Measurements from ENCODE around the gene SHQ1.

SHQ1 gene

DNA sequence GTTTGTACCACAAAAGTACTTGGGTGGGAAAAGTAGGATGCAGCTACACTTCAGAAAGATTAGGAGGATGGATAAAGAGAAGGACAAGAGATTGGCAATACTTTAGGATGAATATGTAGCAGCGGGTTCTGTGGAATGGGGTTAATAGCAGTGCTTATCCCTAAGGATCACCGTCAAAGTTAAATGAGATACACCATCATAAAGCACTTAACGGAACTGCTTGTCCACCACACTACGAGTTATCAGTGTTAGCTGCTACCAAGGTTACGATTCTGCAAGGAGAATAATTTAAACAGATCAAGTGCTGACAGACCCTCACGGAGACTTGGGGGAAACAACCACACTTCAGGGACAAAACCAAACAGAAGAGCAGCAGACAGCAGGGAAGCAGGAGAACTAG, 963 bp downstream of the SHQ1 start:
- DNase-seq = no peak

DNA sequence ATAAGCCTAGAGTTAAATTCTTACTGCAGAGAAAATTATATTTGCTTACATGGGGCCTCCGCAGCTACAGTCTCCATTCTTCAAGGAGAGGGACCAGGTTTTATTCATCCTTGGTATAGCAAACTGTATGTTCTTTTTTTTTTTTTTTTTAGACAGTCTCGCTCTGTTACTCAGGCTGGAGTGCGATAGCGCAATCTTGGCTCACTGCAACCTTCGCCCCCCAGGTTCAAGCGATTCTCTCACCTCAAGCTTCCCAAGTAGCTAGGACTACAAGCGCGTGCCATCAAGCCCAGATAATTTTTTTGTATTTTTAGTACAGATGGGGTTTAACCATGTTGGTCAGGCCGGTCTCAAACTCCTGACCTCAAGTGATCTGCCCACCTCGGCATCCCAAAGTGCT, 2.1 kb downstream of the SHQ1 start:
- DNase-seq = no peak

DNA sequence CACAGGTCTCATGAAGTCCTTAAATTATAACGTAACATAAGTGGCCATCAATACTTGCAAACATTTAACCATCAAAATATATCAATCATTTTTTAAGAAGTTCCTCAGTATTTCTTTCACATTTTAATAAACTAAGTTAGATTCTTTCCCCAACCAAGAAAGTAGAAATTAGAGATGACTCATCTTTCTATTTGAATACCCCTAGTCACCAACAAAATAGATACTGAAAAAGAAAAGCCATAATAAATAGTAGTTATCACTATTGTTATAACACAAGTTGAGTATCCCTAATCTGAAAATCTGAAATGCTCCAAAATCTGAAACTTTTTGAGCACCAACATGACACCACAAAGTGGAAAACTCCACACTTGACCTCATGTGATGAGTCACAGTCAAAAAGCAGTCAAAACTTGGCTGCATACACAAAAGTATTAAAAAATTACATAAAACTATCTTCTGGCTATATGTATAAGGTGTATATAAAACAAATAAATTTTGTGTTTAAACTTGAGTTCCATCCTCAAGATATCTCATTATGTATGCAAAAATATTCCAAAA, 3.7 kb downstream of the SHQ1 start:
- no peak for DNase-seq

DNA sequence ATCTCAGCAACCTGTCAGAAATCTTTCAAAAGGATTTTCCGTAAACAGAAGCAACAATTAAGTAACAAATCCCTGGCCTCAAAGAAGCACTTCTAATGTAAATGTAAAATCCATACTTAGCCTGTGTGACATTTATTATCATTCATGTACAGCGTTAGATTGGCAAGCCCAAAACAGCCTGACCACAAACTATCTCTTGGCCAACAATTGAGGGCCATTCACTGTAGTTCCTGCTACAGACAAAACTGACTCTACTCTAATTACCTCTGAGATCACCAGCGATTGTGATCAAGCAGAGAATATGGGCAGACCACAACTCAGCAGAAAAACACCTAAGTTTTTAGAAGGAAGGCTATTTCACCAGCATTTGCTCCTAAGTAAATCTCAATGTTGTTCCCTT, 9.2 kb downstream of the SHQ1 start:
- no peak for DNase-seq

DNA sequence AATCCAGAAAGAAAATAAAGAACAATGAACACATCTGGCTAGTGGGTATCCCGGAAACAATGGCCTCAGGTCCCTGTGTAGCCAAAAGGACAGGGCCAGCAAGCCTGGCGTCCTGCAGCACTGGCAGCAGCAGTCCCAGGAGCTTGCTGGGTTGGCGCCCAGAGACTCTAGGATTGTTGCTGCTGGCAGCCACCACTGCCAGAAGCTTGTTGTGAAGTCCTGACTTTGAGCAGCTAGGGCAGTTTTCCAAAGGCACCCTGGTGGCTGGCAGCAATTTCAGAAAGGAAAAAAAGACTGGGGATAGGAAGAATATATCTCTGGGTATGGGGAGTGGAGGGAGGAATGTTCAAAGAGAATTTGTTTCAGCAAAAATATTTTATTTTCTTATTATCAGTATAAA, 11.3 kb downstream of the SHQ1 start:
- no peak for DNase-seq

DNA sequence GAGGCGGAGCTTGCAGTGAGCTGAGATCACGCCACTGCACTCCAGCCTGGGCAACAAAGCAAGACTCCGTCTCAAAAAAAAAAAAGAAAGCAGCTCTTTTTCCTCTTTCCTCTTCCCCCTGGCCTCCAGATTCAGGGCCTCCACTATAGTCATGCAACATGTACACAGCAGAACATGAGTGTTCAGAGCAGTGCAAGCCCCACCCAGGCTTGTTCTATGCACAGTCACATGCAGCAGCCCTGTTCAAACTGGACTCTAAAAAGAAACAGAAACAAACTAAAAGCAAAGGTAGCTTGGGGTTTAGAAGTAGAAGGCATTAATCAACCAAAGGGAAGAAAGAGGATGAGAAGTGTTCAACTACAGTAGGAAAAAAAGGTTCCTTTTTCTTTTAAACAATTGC, 11.8 kb downstream of the SHQ1 start:
- DNase-seq = no peak

DNA sequence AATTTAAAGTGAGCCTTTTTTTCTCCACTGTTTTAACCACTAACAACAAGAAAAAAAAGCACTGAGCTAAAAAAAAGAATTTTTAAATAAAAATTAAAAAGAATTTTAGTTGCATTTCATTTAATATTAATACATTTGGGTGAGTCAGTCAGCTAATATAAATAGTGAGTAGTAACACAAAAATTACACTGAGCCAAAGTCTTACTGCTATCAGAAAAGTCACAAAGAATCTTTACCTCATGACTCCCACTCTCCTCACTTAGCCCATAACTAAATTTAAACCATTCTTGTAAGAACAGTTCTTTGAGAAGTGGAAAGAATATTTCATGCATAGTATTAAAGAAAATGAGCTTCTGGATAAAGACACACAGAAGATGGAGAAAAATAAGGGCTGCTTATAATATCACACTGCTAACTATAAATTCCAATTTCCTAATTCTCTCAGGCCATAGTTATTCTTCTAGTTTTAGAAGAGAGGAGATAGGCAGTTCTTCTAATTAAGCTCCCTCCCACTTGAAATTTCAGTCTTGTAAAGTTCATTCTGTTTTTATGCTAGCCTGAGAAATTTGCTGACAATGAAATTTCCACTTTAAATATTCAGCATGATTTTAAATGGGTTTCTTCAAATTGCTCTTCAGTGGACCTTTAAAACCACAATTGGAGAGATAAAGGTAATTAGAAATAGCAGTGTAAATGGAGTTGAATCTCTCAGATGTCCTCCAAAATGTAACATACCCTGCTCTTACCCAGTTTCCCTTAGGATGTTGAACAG, 17.6 kb downstream of the SHQ1 start:
- no peak for DNase-seq

DNA sequence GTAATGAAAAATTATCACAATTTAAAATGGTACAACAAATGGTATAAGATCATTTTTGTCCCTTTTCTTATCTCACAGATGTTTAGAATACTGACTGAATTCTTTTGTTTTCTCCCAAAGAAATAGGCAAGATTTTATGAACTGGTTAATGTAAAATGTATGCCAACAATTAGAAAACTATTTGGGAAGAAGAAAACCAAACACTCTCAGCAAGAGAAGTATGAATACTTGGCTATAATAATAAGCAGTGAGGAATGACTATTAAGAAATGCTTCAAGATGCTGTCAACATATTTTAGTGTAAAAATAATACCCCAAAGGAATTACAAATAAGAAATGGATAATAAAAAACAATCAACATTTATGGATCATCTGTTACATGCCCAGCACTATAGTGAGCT, 18.5 kb downstream of the SHQ1 start:
- no peak for DNase-seq

DNA sequence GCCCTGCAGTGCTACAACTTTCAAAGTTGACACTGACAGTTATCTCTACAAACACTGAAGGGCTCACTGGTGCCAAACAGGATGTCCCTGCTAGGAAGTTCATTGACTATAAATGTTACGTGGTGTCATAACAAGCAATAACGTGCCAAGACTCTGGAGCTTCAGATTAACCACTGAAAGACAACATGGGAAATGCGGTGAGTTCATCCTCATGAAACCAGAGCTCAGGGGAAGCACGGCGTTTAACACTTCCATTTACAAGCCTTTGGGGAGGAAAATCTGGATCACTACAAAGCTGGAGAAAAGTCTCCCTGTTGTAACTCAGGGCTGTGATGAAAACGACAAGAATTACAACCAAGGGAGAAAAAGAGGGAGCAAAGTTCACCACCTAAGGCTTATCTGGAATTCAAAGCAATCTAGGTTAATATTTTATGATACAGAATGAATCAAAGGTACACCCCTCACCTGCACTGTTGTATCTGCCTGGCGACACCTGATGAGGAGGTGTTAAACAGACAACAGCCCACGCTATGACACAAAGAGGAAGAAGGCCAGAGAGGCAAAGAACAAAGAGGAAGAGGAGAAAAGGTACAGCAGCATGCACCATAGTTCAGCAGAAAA, 27.0 kb downstream of the SHQ1 start:
- DNase-seq = no peak

DNA sequence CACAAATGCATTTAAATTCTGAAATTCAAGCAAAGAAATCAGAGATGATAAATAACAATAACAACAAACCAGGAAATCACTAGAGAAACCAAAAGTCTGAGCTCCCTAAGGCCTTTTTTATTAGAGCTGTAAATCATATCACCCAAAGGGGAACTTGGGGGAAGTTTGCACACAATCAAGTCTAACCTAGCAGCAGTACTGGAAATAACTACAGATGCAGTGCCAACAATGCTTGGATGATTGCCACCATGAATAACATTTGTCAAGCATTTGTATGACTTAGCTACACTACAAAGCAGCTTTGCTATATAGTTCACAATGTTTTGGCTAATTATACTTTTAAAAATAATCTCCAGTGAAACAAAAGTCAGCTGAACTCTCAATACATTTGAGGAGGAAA, 27.8 kb downstream of the SHQ1 start:
- no peak for DNase-seq

DNA sequence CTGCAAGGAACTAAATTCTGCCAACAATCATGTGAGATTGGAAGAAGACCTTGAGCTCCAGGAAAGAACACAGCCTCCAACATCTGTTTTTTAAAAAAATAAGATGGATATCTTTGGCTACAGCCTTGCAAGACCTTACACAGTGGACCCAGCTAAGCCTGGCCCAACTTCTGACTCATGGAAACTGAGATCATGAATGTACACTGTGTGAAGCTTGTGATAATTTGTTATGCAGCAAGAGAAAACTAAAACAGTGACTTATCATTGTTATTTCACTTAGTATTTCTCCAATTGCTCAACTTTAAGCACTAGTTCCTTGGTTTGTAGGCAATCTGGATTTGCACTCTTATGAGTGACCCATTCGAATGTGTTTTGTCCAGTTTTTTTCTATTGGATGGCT, 29.3 kb downstream of the SHQ1 start:
- no peak for DNase-seq

DNA sequence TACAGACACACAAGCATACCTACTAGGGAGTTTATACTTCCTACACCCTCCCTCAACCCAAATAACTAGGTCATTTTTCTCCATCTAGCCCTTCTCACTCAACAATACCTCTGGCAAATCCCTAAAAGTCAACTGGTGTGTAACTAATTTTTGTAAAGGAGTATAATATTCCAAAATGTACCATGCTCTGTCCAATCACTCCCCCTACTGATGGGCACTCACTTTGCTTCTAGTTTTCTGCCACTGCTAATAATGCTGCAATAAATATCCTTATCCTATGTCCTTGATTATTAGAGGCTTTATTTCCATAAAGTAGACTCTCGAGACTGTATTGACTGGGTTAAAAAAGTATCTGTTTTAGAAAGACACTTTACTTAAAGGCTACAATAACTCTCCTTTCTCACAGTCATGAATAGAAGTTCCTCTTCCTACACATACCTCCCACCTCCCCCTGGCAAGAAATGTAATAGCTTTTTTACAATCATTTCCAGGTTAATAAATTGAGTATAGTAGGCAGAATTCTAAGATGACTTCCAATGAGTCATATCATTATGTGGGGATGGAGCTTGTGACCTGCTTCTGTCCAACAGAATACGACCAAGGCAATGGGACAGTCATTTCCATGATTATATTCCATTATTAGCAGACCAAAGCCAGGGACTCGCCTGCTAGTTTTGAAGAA, 30.0 kb downstream of the SHQ1 start:
- DNase-seq = no peak

DNA sequence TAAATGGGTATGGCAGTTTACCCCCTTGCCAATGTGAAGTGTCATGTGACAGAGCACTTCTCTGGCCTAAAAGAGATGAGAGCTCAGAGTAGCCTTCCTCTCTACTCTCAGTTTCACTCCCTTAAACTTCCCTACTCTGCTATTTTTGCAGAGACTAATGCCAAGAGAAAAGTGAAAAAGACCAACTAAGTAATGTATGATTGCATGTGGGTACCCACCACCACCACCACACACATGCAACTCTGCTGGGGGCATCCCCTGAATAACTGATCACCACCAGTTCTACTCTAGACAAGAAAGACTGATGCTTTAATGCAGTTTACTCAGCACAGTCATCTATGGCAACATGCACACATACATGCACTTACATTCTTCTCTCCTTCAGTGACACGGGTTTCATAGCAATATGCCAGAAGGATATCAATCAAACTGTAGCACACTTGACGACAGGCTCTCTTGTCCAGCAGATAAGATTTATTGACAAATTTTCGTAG, 31.3 kb downstream of the SHQ1 start:
- DNase-seq = no peak

DNA sequence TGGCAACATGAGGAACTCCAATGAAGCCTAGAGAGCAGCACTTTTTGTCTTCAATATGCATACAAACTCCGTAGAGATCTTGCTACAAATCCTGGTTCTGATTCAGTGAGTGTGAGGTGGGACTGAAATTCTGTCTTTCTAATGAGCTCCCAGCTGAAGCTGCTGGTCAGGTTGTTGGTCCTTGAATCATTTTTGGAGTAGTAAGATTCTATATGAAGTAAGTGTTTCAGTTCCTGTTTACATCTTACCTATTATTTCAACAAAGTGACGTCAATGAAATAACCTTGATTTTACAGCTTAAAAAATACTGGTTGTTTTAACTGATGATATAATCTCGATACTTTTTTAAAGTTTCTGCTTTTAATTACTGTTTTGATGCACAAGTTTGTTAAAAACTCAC, 33.9 kb downstream of the SHQ1 start:
- DNase-seq = no peak

DNA sequence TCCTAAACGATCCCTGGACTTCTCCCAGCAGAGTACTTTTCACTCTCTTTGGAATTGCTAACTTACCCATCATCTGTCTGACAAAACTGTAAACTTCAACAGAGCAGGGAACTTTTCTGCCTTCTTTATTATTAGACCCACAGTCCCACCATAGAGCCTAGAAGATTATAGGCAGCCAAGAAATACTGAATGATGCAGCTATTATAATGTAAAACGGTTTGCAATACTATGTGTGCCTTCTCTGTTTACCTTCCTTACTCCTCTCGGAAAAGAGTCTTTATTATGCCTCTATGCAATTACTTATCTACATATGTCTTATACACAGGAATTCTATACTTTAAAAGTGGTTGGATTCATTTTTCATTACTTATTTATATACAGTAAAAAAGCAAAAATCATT, 36.0 kb downstream of the SHQ1 start:
- DNase-seq = no peak

DNA sequence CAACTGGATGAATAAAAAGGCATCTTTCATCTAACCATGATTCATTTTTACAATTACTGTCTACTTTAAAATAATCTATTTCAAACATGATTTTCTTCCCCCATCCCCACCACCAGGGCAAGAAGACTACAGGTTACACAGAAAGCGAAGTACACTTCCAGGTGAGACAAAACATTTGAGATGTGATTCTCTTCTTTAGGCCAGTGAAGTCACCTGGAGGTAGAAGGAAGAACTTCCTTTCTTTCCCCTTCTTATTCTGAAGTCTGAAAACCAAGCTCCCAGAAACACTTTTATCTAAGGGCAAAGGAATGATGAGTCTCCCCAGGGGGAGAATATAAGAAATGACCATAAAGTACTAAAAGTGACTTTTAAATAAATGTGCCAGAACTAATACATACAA, 36.7 kb downstream of the SHQ1 start:
- no peak for DNase-seq

DNA sequence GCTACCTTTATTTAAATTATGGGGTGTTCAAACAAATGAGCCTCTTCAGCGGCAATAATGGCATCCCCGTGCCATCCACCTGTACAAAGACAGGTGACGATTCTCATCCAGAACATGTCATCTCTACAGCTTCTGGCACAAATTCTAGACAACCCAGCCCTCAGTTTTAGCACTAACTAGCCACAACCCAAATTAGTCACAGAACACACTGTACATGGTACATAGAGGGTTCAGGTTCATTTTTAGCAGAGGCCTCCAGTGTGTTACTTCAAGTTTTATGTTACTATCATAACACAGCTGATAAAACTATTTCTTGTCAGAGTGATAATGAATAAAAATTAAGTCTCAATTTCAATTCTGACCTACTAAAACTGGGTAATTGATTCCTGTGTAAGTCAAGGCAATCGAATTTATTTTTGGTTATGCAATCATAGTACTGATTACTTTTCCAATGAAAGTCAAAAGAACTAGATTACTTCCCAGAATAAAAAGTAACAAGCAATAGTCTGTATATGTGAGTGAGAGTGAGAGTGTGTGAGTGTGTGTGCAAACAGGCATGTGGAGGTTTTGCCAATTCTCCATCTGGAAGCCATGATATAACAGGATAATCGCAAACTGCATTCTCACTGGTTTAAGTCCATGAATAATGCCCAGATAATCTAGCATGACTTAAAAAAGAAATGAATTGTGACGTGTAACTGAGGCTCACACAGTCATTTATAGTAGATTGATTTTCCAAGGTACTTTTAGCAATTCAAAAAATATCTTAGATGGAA, 37.4 kb downstream of the SHQ1 start:
- DNase-seq = no peak

DNA sequence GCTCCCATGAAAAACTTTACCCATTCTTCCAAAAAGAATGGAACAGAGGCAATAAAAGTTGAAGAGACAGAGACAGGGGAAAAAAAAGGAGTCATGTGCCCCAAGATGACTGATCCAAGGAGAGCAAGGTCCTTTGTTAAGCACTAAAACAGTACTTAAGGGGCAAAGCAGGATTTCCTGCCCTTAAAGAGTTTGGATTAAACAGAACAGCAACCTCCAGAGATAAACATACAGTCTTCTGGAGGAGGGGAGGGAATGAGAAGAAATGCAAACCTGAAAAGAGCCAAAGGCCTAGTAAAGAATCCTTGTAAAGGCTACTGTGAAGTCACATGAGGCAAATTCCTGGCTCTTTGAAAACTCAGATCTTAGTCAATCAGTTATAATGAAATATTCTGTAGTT, 38.2 kb downstream of the SHQ1 start:
- no peak for DNase-seq

DNA sequence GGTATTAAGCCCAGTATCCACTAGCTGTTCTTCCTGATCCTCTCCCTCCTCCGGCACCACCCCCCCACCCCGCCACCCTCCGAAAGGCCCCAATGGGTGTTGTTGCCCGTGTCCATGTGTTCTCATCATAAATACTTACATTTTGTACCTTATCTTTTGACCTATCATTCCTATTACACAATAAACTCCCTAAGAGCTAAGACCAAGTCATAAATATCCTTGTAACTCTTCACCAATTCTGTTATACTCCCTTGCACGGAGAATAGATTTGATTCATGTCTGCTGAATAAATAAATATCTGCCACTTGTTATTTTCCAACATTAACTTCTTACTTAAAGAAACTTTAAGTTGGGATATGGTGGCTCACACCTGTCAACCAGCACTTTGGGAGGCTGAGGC, 43.9 kb downstream of the SHQ1 start:
- no peak for DNase-seq

DNA sequence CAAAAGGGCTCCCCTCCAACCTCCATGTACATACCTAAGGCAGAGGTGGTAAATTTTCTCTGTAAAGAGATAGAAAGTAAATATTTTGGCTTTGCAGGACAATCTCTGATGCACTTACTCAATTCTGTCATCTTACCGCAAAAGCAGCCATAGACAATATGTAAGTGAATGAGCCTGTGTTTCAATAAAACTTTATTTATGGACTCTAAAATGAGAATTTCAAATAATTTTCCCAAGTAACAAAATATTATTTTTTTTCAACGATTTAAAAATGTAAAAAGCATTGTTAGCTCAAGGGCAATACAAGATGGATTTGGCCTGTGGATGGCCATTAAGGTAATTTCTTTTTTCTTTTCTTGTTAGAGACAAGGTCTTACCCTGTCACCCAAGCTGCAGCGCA, 44.7 kb downstream of the SHQ1 start:
- DNase-seq = no peak

DNA sequence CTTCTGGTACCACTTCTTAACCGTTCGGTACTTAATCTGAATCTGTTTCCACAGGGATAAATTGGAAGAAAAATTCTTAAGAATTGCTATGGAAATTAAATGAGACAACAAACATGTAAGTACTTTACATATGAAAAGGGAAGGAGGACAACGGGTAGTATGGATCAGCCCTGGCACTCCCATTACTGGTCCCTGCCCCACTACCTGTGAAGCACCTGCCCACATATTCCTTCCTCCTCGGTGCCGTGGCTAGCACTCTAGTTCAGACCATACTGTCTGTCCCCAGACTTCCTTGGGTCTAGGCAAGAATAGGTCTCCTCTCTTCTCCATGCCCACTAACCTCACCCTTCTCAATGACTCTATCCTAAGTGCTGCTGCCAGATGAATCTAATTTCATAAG, 46.2 kb downstream of the SHQ1 start:
- DNase-seq = no peak

DNA sequence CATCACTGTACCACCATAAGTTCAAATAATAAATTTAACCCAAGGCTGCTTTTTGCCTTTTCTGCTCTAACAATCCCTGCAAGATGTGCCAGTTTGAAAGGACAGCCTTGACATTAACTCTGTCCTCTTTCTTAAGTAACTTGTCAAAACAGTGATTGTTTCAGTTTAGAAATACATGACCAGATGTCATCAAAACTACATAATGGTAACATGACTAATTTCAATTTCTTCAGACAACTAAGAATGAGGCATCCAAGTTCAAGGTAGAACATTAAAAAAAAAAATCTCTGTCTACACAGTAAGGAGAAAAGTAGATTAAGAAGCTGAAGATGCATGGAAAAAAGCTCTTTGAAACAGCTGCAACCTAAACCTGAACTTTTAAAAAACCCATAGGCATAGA, 47.4 kb downstream of the SHQ1 start:
- DNase-seq = no peak

DNA sequence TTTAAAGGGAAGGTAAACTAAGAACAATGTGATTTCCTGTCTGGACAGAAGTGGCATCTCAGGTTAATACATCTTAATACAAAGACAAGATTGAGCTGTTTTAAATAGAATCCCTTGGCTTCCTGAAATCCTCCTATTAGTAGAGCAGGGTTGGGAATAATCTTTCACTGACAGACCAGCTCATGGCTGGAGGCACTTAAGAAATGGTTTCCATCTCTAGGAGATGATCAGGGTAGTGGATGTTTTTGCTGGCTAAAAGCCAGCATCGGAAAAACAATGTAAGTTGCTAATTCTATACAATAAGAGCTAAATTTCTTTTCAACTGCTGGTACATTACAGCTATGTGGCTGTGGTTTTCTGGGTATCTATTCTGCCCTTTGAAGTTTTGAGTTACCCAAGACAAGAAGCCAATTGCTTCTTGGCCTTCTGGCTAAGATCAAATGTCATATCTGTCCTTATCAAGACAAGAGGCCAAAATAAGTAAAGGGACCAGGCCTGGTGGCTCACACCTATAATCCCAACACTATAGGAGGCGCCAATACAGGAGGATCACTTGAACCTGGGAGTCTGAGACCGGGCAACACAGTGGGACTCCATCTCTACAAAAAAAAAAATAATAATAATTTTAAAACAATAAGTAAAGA, 49.6 kb downstream of the SHQ1 start:
- DNase-seq = no peak
